Aorta (tissue), 5 donors: ENCODE measurements around the gene DCC. TPM values are rescaled to one million over a fixed set of nuclear protein-coding genes. Genes with fewer than 3 reads are reported as not detected.

Experiments
- ATAC-seq: fragments of 200-7000 bp; cut with Tn5 transposase; one replicate; pipeline ENCODE4 v1.9.1; 2022; ENCODE audit warnings: moderate library complexity; ENCODE audit not compliant: low FRiP score
- DNase-seq, 2 donors: peaks; one replicate each; pipeline ENCODE4 v3.0.0-alpha.2; 2020
- H3K27ac ChIP-seq, 2 donors: one replicate each; pipeline ENCODE4 v1.5.1; 2013; ENCODE audit warnings: low read length in 2 of 2, mild to moderate bottlenecking in 2 of 2, moderate library complexity in 2 of 2, control low read depth in 1 of 2, inconsistent platforms in 1 of 2, low read depth in 1 of 2
- H3K27me3 ChIP-seq, 2 donors: one replicate each; pipeline ENCODE4 v1.6.1; 2013; ENCODE audit warnings: control low read depth in 1 of 2, low read length in 1 of 2, mild to moderate bottlenecking in 1 of 2, moderate library complexity in 1 of 2; ENCODE audit not compliant: insufficient read depth in 2 of 2, control insufficient read depth in 1 of 2
- H3K36me3 ChIP-seq, 2 donors: one replicate each; pipeline ENCODE4 v1.6.1; 2013; ENCODE audit warnings: control low read depth in 1 of 2, low read length in 1 of 2, mild to moderate bottlenecking in 1 of 2; ENCODE audit not compliant: insufficient read depth in 2 of 2, control insufficient read depth in 1 of 2
- H3K4me1 ChIP-seq, 2 donors: one replicate each; pipeline ENCODE4 v1.6.1; 2013; ENCODE audit warnings: low read length in 2 of 2, control low read depth in 1 of 2, mild to moderate bottlenecking in 1 of 2, moderate library complexity in 1 of 2; ENCODE audit not compliant: insufficient read depth in 2 of 2, control insufficient read depth in 1 of 2
- H3K4me3 ChIP-seq, 2 donors: one replicate each; pipeline ENCODE4 v1.5.1; 2013; ENCODE audit warnings: low read length in 2 of 2, control low read depth in 1 of 2, mild to moderate bottlenecking in 1 of 2
- H3K9me3 ChIP-seq: one replicate; pipeline ENCODE4 v1.6.1; 2013; ENCODE audit warnings: mild to moderate bottlenecking, low read length; ENCODE audit not compliant: control insufficient read depth
- WGBS, 2 donors: extraction: QIAGEN DNeasy Blood & Tissue Kit; methylation state at CpG; one replicate each; pipeline ENCODE4 v1.1.7; 2013; 5-methylcytosine and 5-hydroxymethylcytosine counted together
- intact Hi-C, 2 donors: fragments of 100-400 bp; cut with DNase I; formaldehyde crosslinking; loops; one replicate each; pipeline versions ENCODE4 v1.14.2 to v1.15.0; 2022
- polyA plus RNA-seq, 2 donors: library from polyadenylated mRNA; stranded (reverse); fragments of 200-250 nt; gene quantifications; one replicate each; pipeline ENCODE4 v1.2.3, GENCODE V29; 2013
- total RNA-seq, 2 donors: library from RNA; stranded (reverse); fragmentation: NEBNext Ultra II Directional; extraction: Animal tissue kit (Norgen Biotek cat#: 25700); gene quantifications; one replicate each; pipeline ENCODE4 v1.2.1, GENCODE V29; 2021
- donor health status: healthy with polysubstance abuse.
- donor health status: Bipolar disorder and iron deficiency.
- donor health status: DM: no; HTN: no; CAD: no.
- donor health status: DM: no; HTN: no; CAD: no.
- donor health status: DM: yes; HTN: yes; CAD: no.

Gene DCC
- total and polyA plus RNA-seq, 4 donors: 0.78 TPM; not detected in 3

DNA sequence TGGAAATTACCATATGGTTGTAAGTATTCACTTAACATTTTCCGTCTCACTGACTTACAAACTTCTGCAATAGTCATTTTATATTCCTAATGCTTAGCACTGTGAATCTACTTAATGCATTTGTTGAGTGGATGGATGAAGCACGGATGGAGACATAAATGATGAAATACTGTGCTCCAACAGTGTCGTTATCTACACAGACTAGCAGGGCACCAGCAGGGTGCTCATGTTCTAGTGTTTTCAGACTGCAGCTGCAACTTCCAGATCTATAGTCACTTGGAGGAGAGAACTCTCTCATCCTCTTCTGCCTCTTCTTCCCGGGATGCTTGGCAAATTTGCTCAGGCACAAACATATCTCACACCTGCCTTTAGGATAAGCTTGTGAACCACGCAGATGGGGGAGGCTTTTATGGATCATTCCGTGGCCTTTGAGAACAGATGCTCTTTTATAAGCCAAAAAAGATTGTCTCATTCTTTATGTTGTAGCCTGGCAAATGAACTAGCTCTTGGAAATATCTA lies 1086.7 kb downstream of the DCC start:
- H3K4me3 ChIP-seq: no peak overlapping the region
- no peaks in the 10 kb centered on the region for H3K27me3 ChIP-seq
- H3K36me3 ChIP-seq: no peaks in the 10 kb centered on the region
- no peaks in the 10 kb centered on the region for H3K9me3 ChIP-seq
- WGBS, 2 donors: 55 to 62% methylated on average over 6 of the region's 6 CpGs
- intact Hi-C loops: no loop called here
- no peak for ATAC-seq
- DNase-seq: no peak
- H3K4me1 ChIP-seq: no peaks in the 10 kb centered on the region
- no peak overlapping the region for H3K27ac ChIP-seq

DNA sequence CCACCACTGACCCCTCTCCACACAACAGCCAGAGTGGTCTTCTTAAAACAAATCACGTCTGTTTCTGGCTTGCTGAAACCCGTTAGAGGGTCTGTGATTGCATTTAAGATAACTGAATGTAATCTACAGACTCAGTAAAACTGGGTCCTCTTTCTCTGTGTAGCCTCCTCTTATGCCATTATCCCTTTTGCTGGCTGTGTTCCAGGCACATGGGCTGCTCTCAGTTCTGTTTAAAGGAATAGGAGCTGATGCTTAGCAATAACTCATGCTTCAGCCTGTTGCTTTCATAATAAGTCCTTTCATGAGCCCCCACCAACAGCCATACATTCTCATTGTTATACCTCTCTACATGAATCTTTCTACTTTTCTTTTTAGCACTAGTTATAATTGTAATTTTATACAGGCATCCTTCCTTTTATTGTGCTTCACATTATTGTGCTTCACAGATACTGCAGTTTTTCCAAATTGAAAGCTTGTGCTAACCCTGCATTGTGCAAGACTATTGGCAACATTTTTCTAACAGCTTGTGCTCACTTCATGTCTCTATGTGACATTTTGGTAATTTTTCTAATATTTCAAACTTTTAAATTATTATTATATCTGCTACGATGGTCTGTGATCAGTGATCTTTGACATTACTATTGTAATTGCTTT lies 1101.9 kb downstream of the DCC start:
- no peaks in the 10 kb centered on the region for H3K9me3 ChIP-seq
- 58 to 67% methylated on average over 3 of the region's 3 CpGs for WGBS, 2 donors
- H3K4me1 ChIP-seq: no peaks in the 10 kb centered on the region
- no peak overlapping the region for H3K27ac ChIP-seq
- intact Hi-C loops: loop anchor here in 1 of 2 donors (10.0 kb wide), 1 partner anchor 63 kb away; no protein-coding TSS in a partner anchor
- H3K4me3 ChIP-seq: no peak overlapping the region
- H3K36me3 ChIP-seq: no peaks in the 10 kb centered on the region
- peak; percentile 15 for ATAC-seq
- no peak for DNase-seq
- H3K27me3 ChIP-seq: no peaks in the 10 kb centered on the region

DNA sequence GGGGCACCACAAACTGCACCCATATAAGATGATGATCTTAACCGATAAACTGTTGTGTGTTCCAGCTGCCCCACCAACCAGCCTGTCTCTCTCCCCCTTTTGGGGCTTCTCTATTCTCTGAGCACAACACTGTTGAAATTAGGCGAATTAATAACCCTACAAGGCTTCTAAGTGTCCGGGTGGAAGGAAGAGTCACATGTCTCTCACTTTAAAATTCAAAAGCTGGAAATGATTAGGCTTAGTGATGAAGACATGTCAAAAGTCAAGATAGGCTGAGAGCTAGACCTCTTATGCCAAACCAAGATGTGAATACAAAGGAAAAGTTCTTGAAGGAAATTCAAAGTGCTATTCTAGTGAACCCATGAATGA lies 1102.4 kb downstream of the DCC start:
- Histone ChIP-seq H3K27ac (no peak overlapping the region), H3K4me1 (no peaks in the 10 kb centered on the region), H3K36me3 (no peaks in the 10 kb centered on the region), H3K4me3 (no peak overlapping the region), H3K27me3 (no peaks in the 10 kb centered on the region), H3K9me3 (no peaks in the 10 kb centered on the region)
- DNase-seq: no peak
- 62 to 72% methylated on average over 3 of the region's 3 CpGs for WGBS, 2 donors
- intact Hi-C loops: loop anchor here in 1 of 2 donors (10.0 kb wide), 1 partner anchor 62 kb away; no protein-coding TSS in a partner anchor
- no peak for ATAC-seq

DNA sequence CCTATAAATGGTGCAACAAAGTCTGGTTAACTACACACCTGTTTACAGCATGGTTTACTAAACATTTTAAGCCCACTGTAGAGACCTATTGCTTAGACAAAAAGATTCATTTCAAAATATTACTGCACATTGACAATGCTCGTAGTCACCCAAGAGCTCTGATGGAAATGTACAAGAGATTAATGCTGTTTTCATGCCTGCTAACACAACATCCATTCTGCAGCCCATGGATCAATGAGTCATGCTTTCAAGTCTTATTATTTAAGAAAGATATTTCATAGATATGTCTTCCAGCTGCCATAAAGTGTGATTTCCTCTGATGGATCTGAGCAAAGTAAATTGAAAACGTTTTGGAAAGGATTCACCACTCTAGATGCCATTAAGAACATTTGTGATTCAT lies 1103.3 kb downstream of the DCC start:
- intact Hi-C loops: loop anchor here in 1 of 2 donors (10.0 kb wide), 1 partner anchor 61 kb away; no protein-coding TSS in a partner anchor
- ATAC-seq (no peak), DNase-seq (no peak)
- Histone ChIP-seq H3K27me3 (no peaks in the 10 kb centered on the region), H3K36me3 (no peaks in the 10 kb centered on the region), H3K9me3 (no peaks in the 10 kb centered on the region), H3K4me3 (no peak overlapping the region), H3K27ac (no peak overlapping the region), H3K4me1 (no peaks in the 10 kb centered on the region)
- WGBS, 2 donors: 23% methylated on average over 2 of the region's 2 CpGs

DNA sequence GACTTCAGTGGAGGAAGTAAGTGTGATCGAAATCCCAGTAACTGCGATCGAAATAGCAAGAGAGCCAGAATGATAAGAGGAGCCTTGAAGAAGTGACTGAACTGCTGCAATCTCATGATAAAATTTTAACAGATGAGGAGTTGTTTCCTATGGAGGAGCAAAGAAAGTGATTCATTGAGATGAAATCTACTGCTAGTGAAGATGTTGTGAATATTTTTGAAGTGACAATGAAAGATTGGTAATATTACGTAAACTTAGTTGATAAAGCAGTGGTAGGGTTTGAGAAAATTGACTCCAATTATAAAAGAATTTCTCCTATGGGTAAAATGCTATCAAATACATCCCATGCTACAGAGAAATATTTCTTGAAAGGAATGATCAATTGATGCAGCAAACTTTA lies 1103.8 kb downstream of the DCC start:
- no peaks in the 10 kb centered on the region for H3K9me3 ChIP-seq
- ATAC-seq (no peak), DNase-seq (no peak)
- H3K27me3 ChIP-seq: no peaks in the 10 kb centered on the region
- no peaks in the 10 kb centered on the region for H3K4me1 ChIP-seq
- WGBS, 2 donors: 90 to 93% methylated on average over 4 of the region's 4 CpGs
- intact Hi-C loops: loop anchor here in 1 of 2 donors (10.0 kb wide), 1 partner anchor 61 kb away; no protein-coding TSS in a partner anchor
- H3K36me3 ChIP-seq: no peaks in the 10 kb centered on the region
- H3K4me3 ChIP-seq: no peak overlapping the region
- no peak overlapping the region for H3K27ac ChIP-seq

DNA sequence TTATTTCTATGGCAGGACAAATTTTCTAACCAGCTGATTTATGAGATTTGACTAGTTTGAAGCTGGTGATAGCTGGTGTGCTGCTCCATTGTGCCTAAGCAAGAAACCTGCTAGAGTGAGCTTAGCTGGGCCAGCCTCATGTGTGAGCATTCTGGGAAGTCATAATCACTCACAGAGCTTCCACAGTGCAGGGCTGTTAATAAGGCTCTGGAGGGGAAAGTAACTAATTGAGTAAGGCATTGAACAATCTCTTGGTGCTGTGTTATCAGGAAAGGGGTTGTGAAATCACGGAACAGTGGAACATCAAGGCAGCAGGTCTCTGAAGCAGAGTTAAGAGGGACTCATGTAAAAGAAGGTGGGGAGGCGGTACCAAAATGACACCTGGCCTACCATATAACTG lies 1111.9 kb downstream of the DCC start:
- DNase-seq (no peak), ATAC-seq (no peak)
- Histone ChIP-seq H3K4me1 (no peaks in the 10 kb centered on the region), H3K27me3 (no peaks in the 10 kb centered on the region), H3K9me3 (no peaks in the 10 kb centered on the region), H3K4me3 (no peak overlapping the region), H3K36me3 (no peaks in the 10 kb centered on the region), H3K27ac (no peak overlapping the region)
- 35 to 57% methylated on average over 2 of the region's 2 CpGs for WGBS, 2 donors
- intact Hi-C loops: no loop called here

DNA sequence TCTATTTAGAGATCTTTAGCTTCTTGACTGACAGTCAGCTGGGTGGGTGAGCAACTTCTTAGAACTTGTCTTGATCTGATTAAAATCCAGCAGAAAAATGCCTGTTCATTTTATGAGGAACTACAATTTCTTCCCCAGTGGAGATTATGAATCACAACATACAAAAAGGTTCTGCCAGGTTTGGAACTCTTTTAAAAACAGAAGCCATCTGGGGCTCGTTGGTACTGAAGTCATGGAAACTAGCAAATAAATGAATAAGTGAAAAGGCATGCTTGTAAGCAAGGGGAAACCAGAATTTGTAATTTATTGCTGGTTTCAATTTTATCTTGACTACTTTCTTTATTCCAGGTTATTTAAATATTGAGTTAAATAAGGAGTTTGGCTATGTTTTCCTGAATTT lies 1117.1 kb downstream of the DCC start:
- no peak overlapping the region for H3K27ac ChIP-seq
- H3K4me1 ChIP-seq: peaks cover 0 to 2% of the 10 kb centered on the region in 2 donors
- intact Hi-C loops: no loop called here
- WGBS, 2 donors: 0 to 1% methylated on average over 1 of the region's 1 CpG
- H3K4me3 ChIP-seq: no peak overlapping the region
- ATAC-seq: peak; percentile 62
- H3K27me3 ChIP-seq: no peaks in the 10 kb centered on the region
- DNase-seq: no peak
- no peaks in the 10 kb centered on the region for H3K9me3 ChIP-seq
- H3K36me3 ChIP-seq: no peaks in the 10 kb centered on the region

DNA sequence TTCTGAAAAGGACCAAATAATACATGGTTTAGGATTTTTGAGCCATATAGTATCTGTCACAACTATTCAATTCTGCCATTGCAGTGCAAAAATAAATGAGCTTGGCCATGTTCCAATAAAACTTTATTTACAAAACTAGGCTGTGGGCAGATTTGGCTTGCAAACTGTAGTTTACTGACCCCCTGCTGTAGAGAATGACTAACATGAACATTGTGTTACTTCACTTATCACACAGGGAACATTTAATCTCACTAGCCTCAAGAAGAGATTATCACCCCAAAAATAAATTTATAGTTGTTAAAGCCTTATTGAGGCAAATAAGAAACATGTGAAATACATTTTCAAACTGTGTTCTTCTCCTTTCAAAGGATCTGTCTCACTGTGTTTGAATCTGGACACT lies 1118.3 kb downstream of the DCC start:
- DNase-seq: no peak
- Histone ChIP-seq H3K4me3 (no peak overlapping the region), H3K27me3 (no peaks in the 10 kb centered on the region), H3K4me1 (peaks cover 0 to 2% of the 10 kb centered on the region in 2 donors), H3K9me3 (no peaks in the 10 kb centered on the region), H3K27ac (no peak overlapping the region), H3K36me3 (no peaks in the 10 kb centered on the region)
- intact Hi-C loops: no loop called here
- no peak for ATAC-seq

DNA sequence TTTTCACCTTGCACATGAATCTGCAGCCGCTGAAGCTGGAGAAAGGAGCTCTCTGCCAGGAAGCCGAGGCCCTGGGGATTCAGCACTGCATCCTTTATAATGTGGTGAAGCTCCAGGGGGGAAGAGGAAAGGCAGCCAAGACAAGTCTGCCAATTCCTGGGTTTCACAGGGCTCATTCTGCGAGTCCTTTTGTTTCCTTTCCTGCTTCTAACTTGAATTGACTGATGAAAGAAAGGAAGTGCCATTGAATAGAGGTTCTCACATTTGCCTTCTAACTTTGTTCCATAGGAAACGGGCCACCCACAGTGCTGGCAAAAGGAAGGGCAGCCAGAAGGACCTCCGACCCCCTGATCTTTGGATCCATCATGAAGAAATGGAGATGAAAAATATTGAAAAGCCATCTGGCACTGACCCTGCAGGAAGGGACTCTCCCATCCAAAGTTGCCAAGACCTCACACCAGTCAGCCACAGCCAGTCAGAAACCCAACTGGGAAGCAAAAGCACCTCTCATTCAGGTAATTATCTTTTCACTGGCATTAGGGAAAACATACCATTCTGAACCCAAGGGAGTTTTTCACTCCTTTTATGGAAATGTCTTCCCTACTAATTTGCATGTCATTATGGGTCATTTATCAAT lies 1119.1 kb downstream of the DCC start:
- ATAC-seq (no peak), DNase-seq (no peak)
- Histone ChIP-seq H3K27ac (no peak overlapping the region), H3K27me3 (no peaks in the 10 kb centered on the region), H3K9me3 (no peaks in the 10 kb centered on the region), H3K4me1 (peaks cover 0 to 2% of the 10 kb centered on the region in 2 donors), H3K36me3 (no peaks in the 10 kb centered on the region), H3K4me3 (no peak overlapping the region)
- intact Hi-C loops: no loop called here
- 13 to 15% methylated on average over 5 of the region's 5 CpGs for WGBS, 2 donors
